ENCODE measurements around the gene SIRPA.

The SIRPA gene

DNA sequence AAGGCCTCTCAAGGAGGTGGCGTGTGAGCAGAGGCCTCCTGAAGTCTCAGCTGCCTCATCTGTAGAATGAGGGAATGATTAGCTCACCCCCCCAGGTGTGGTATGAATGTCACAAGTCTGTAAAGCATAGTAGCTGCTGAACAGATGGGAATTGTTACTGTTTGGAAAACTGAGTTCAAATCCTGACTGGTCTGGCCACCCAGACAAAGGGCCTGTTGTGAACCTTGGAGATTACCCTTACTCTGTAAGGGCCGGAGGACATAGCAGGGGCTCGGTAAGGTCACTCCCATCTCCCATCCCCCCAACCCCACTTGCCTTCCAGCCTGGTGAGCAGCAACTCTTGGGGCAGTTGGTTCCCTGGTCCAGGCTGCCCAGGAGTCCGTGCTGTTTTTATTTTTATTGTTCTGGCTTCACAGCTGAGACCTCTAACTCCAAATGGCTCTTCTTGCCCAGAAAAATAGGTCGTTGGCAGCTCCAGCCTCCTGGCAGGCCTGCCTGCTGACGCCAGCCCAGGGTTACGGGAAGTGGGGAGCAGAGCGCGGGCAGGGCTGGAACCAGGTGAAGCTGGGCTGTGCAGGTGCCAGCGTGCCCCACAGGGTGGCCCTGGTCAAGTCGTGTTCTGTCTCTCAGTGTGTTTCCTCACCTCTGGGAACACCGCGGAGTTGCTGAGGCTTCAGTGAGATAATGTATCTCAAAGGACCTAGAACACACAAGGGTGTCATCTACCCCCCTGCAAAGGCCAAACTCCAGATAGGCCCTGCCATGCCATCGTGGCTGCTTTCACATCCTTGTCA, 4.5 kb upstream of the SIRPA start:
- no peak for DNase-seq

DNA sequence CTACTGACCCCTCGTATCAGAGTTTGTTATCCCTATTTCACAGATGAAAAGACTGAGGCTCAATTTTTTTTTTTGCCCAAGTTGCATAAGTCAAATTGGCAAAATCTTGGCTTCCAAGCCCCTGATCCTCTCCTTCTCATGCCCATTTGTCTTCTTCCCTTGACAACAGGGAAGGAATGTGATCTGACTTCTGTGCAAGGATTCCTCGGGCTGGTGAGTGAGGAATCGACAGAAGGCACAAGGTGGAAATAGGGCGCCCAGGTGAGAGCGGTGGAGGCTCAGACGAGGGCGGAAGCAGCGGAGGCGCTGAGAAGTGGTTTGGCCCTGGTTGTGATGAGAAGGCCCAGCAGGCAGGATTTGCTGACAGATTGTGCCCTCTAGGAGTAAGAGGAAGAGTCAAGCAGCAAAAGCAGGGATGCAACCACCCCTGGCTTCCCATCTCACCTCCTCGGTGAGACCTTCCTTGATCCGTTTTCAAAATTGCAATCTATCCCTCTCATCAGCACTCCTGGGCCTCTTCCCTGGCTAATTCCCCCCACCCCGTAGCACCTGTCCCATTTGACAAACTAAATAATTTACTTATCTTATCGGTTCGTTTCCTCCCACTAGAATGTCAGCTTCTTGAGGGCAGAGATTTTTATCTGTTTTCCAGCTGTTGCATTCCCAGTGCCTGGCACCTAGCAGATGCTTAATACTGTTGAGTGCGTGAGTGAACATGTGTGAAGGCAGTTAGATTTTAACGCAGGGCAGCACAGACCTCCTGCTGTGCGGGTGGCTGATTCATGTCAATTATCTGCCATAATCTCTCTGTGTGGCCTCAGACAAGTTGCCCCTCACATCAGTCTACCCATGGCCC, 3.7 kb upstream of the SIRPA start:
- DNase-seq, result no peak

DNA sequence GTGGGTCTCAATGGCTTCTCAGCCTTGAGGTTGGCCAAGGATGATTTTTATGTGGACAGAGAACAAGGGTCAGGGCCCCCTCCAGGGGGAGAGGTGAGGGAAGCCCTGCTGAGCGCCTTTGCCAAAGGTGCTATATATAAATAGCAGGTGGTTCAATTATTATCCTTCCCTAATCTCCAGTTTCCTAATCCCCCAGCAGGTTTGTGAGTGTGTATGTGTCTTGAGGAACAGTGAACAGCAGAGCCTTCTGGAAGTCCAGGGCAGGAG, 3.2 kb upstream of the SIRPA start:
- no peak for DNase-seq

DNA sequence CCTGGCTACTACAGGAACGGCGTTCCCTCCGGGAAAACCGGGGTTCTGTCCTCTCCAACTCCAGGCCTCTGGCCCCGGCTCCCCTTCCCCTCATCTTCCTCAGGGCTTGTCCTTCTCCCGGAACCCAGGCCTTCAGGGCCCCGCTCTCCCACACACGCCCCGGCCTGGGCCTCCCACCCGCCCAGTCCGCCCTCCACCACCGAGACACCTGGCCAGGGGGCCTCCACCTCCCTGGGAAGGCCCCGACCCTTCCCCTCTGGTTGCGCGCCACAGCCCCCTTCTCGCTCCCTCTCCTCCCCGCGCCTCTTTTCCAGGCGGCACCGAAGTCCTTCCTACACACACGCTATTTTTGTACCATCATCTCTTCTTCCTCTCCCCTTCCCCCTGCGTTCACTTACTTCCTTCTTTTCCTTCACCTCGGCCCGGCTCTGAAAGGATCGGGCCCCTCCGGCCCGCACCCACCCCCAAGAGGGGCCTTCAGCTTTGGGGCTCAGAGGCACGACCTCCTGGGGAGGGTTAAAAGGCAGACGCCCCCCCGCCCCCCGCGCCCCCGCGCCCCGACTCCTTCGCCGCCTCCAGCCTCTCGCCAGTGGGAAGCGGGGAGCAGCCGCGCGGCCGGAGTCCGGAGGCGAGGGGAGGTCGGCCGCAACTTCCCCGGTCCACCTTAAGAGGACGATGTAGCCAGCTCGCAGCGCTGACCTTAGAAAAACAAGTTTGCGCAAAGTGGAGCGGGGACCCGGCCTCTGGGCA, 1.3 kb upstream of the SIRPA start:
- DNase-seq, result no peak

DNA sequence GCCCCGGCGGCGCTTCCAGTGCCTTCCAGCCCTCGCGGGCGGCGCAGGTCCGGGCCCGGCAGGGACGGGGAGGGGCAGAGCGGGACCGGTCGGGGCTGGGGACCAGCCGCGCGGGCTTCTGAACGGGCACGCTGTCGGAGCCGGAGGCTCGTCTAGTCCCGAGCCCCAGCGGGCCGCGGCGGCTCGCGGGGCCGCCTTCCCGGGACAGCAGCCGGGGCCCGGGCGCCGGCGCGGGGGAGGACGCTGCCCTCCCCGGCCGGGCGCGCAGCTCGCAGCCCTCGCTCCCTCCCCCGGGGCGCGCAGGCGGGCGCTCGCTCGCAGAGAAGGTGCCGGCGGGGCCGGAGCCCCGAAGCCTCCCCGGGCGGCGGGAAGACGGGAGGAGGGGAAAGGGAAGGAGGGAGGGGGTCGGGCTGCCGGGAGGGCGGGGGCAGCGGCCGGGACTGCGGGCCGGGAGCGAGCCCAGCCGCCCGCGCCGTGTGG, 696 bp upstream of the SIRPA start:
- DNase-seq, result no peak

DNA sequence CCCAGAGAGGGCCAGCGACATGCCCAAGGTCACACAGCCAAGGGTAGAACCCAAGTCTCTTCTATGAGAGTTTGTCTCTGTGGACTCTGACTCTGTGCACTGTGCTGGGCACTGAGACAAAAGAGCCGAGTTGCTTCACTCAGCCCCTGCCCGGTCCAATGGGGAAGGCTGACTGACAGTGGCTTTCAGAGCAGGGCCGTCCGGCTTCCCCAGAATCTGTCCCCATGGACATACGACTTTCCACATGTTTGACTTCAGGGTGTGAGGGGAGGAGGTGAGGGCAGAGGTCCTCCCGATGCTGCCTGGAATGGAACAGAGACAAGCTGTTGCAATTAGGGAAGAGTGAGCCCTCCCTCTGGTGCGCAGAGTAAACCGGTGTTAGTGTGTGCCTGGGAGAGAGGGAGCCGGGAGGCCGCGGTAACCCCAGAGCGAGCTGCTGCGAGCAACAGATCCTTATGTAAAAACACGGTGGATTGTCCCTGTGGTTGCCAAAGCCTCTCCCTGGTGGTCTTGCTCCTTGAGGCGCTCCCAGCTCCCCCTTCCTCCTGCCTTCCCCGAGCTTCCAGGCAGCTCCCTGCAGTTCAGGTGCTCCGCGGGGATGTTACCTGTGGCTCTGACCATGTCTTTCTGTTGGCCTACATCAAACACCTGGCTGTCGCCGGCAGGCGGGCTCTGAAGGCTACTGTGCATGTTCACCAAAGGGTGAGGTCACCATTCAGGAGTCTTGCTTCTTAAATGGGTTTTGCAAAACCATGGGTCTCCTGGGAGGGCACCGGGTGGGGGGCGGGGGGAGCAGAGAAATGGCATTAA, 672 bp downstream of the SIRPA start:
- DNase-seq, result no peak

DNA sequence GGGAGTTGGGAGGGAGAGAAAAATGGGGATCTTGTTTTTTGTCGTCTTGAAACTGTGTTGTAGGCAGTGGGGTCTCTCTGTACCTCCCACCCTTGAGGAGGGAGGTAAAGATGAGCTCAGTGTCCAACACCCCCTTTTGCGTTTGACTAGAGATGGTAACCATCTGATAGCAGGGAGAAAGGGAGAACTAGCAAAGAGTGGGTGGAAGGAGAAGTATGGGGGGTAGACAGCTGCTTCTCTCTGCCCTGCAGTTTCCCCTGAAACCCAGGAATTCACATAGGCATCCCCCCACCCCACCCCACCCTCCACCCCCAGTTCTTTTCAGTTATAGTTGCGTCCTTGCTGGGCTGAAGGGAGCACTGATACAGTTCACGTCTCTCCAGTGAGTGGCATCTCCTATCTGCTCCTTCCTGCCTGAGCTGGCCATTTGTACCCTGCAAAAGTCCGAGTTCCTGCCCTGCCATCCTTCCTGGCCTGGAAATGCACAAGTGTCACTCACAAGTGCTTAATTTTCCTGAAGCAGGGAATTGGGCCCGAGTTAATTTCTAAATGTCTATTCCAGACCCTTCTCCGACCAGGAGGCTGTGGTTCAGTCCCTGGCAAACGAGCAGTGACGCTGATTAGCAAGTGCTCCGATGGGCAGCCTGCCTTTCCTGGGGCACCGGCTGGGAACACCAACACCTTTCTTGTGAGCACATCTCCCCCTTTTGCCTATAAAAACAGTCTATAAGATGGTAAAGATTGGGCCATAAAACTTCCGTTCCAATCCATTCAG, 1.5 kb downstream of the SIRPA start:
- DNase-seq, result no peak

DNA sequence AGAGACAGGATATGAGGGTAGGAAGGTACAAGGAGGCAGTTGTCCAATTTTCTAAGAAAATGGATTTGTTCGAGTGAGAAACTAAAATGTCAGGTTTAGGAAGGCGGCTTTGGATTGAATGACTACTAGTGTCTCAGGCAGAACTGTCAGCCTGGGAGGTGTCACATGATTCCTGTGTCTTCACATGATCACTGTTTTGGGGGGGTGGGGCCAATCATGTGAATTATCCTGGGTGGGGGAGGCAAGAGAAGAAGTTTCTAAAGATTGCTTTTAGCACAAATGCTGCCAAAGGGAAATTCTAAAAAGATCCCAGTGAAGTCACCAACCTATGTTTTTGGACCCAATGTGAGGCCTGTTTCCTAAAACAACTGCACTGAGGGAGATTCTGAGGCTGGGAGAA, 2.3 kb downstream of the SIRPA start:
- DNase-seq, result no peak

DNA sequence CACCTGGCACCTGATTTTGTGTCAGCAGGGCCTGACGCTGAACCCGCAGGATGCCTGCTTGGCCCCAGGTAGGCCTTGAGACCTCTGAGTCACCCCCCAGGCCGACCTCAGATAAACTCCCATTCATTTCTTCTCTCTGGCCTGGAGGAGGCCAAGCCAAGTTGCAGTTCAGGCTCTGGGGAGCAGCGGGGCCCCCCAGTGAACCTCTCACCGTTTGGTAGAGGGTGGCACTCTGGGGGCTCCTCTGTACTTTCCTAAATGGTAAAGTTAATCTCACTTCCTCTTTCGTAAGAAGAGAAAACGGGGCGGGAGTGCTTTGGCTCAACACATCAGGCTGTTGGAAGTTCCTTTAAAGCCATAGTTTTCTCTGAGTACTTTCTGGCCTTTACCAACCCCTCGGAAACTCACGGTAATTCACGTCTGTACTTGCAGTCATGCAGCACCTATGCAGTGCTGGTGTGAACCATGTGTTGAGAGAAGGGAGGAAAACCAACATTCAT, 2.8 kb downstream of the SIRPA start:
- no peak for DNase-seq

DNA sequence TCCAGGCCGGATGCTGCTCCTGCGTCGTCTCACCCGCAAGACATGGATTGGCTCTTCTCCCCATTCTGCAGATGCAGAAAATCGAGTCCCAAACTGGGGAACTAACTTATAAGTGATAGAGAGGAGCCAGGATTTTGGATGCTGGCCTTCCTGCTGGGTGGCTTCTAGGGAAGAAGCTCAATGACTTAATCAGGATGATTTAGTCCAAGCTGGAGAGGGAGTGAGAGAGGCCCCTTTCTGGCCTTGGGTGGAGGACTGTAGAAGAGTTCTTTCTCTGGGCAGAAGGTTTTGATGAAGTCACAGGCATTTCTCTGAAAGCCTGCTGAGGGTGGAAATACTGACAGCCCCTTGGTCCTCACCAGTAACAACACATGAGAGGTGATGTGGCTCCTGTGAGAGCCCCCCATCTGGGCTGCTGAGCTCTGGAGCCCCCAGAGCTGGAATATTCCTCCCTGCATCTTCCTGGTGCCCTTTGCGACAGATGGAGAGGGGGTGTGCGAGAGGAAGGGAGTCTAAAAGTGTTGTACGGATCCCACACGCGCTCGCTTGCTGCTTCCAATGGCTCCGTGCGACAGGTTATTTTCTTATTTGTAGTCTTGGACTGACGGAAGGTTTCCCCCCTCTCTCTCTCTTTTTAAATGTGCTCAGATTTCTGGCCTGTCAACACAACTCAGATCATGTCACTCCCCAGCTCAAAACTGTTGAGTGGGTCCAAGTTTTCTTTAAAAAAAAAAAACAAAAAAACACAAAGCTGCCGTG, 3.5 kb downstream of the SIRPA start:
- DNase-seq, result no peak

DNA sequence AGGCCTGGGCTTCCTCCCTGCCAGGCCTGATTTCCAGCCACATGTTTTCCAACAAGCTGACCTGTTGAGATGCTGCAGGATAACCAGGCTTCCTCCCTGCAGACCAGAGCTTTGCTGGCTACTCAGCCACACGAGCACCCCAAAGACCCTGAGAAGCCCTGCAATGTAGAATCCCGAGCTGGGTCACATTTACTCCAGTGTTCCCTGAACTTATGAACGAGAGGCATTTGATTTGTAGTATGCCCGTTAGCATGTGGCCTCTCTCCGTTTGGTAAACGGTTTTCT, 4.0 kb downstream of the SIRPA start:
- no peak for DNase-seq

DNA sequence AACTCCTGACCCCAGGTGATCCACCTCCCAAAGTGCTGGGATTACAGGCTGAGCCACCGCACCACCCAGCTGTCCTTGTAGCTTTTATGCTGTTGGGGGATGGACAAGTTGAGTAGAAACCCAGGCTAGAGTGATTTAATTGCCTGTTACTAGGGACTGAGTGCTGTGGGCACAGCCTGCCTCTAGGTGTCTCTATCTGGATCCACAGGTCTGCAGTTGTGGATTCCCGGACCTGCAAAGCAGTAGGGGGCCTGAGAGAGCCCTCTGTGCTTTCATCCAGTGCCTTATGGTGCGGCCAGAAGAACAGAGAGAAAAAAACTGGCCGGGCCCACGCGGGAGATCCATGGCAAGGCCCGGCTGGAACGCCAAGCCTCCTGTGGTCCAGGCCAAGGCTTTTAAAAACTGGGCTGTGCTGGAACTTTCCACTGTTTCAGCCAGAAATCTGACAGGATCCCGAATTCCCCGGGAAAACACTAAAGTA, 5.2 kb downstream of the SIRPA start:
- DNase-seq, result no peak

DNA sequence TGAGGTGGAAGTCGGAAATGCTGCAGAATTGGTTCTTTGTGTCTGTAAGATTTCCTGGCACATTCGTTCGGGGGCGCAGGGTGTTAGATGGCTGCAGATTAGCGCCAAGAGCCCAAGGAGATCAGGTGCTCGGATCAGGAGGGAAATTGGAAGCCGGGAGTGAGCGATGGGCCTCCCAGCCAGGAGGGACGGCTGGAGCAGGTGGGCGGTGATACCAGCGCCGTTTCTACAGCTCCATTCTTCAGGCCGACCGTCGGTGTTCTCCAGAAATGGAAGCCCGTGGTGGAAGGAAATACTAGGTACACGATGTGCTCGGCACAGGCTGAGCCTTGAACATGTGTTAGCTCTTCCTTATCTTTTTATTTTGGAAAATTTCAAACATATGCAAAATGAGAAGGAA, 6.5 kb downstream of the SIRPA start:
- no peak for DNase-seq

DNA sequence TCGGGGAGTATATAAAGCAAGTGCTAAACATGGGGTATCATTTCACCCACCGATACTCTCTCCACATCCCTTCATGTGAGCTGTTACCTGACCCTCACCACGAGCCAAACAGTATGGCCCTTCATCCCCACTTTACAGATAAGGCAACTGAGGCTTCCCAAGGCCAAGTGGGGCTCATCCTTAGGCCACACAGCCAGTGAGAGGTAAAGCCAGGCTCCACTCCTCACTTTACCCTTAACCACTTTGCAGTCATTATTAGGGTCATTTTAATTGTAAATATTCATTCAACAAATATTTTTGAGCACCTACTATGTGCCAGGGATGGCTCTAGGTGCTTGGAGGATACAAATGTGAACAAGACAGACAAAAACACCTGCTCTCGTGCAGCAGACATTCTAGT, 7.0 kb downstream of the SIRPA start:
- no peak for DNase-seq

DNA sequence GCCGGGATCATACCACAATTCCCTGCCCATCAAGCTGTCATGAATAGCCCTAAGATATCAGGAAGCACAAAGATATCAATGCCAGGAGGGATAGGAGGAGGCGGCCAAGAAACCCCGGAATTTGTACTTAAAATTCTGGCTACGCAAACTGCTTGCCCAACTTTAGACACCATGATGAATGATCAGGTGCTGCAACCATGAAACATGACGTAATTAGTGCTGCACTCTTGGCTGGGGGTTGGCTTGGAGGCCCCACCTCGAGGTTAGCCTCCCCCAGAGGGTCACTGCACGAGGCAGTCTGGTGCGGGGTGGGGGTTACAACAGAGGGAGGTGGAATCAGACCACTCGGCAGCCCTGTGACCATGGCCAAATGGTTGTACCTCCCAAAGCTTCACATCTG, 8.9 kb downstream of the SIRPA start:
- no peak for DNase-seq

DNA sequence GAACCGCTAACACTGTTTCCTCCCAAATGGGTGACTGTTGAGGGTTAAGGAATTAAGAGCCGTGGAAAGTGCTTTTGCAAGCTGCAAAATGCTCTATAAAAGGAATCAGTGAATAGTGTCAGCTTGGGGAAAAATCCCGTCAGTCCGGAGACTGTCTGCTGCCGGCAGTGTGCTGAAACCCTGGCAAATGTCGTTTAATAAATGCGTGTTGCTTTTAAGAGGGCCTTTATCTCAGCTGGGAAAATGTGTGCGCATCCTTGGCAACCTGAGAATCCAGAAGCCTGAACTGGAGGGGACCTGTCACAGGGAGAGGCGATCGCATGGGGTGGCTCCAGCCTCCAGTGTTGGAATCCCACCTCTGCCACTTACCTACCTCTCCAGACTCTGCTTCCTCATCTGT, 9.8 kb downstream of the SIRPA start:
- DNase-seq, result no peak

DNA sequence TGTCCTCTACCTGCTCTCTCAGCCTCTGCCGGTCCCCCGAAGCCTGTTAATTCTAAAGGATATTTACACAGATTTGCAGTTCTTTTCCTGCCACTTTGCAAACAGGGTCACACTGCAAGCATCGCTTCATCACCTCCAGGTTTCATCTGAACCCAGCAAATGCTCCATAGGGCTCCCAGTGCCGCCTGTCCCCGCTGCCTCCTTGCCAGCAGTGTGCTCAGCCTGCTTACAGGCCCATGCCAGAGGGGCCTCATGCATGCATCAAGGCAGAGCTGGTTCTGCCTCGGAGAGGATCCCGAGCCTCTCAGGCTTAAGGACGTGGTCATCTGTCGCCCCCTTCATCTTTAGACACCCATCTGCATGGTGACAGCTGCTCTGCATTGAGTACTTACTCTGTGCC, 10.5 kb downstream of the SIRPA start:
- no peak for DNase-seq

DNA sequence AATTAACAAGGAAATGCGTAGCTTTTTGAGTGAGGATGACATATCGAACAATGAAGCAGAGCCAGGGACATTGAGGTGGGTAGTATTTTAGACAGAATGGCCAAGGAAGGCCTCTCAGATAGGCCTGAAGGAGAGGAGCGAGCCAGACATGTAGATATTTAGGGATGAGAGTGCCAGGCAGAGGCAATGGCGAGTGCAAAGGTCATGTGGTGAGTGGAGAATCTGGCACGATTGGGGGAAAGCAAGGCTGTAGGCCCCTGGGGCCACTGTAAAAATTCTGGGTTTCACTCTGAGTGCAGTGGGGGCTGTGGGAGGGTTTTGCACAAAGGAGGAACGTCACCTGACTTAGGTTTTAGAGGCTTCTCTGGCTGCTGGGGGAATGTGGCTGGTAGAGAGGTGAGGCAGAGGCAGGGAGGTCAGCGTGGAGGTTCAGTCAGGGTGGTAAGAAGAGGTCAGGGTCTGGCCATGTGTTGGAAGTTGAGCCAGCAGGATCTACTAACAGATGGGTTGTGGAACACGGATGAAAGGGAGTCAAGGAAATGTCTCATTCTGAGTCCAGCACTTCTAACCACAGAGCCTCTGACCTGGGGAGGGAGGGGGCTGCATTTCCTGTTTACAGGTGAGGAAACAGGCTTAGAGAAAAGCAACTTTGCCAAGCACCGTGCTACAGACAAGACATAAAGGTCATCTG, 11.3 kb downstream of the SIRPA start:
- DNase-seq, result no peak

DNA sequence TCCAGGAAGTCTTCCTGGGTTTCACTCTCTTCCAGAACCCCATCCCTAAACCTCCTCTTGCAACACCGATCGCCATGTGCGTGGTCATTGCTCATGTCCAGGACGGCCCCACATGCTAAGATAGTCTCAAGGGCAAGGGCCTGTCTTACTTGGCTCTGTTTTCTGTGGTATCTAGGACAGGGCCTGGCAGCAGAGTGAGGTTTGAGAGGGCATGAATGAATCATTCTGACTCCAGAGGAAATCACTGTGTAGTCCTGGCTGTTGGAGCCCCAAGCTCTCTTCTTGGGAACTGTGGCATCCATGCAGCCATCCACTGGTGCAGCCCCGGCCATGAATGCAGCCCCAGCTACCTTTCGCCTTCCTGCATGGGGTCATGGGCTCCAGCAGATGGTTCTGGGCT, 12.4 kb downstream of the SIRPA start:
- DNase-seq, result no peak

DNA sequence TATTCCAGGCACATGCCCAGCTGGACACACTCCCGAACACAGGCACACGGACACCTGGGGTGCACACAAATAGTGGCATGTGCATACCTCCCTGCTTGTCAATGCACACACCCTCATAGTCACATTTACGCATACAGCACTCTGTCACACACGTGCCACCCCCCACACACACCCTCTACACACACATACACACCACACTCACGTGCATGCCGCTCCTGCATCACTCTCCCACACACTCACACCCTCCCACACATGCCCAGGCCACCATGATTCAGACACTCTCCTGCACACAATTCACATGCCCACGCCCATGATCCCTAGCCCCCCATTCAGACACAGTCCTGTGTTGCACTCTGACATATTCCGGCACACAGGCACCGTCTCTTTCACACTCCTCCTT, 13.0 kb downstream of the SIRPA start:
- no peak for DNase-seq

DNA sequence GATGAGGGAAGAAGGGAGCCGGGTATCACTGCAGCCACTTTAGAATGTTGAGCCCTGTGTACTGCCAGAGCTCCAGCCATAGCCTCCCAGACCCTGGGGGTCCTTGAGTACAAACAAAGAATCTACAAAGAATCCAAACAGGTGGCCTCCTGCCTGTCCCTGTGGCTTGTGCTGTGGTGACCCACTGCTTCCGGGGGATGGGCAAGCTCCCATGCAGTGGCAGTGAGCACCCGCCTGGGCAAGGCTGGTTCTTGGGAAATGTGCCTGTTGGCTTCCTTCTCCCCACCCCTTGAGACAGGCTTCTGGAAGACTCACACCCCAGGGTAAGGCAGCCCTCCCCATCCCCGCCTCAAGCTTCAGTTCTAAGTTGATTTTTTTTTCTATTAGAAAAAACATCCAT, 13.9 kb downstream of the SIRPA start:
- DNase-seq, result no peak

Data from stimulated activated CD4-positive, alpha-beta T cell treated with anti-CD3 and anti-CD28 coated beads, Interleukin-1b, Interleukin-23, amount 100 ng/mL, for 48 hours (primary cell).